Measurements from ENCODE around the gene NKD1.

NKD1 gene

GRCh38 chr16:50600582-50601283, 52.5 kb downstream of the NKD1 start:
- Histone ChIP-seq H3K4me3 (ENCODE audit: low read length) (no peak overlapping the region), H3K36me3 (ENCODE audit: control insufficient read depth, low read depth, low read length) (no peaks in the 10 kb centered on the region), H3K4me1 (ENCODE audit: control insufficient read depth, low read depth, low read length) (no peaks in the 10 kb centered on the region), H3K27me3 (ENCODE audit: control insufficient read depth, insufficient read depth, low read length) (no peaks in the 10 kb centered on the region), H3K9ac (ENCODE audit: low read length) (no peak overlapping the region), H3K9me3 (ENCODE audit: control insufficient read depth, low read depth, low read length) (no peaks in the 10 kb centered on the region), H3K27ac (ENCODE audit: low read length) (no peak overlapping the region)

DNA sequence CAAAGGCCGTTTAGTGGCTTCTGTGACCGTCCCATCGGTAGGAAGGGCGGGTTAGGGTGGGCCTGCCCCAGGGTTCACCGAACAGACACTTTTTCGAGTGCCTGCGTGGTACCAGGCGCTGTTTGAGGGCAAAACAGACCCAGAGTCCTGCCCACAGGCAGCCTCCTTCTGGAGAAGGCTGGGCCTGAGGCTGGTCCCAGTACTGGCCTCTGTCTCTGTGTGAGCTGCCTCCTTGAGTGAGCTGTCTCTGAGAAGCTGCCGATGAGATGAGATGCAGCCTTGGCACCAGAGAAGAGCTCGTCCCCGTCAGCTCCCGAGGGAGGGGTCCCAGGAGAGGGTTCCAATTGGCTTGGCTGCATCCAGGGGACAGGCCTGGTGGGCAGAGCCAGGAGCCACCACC, 53.1 kb downstream of the NKD1 start:
- Histone ChIP-seq H3K4me1 (ENCODE audit: control insufficient read depth, low read depth, low read length) (no peaks in the 10 kb centered on the region), H3K27ac (ENCODE audit: low read length) (no peak overlapping the region), H3K27me3 (ENCODE audit: control insufficient read depth, insufficient read depth, low read length) (no peaks in the 10 kb centered on the region), H3K36me3 (ENCODE audit: control insufficient read depth, low read depth, low read length) (no peaks in the 10 kb centered on the region), H3K9me3 (ENCODE audit: control insufficient read depth, low read depth, low read length) (no peaks in the 10 kb centered on the region), H3K9ac (ENCODE audit: low read length) (no peak overlapping the region), H3K4me3 (ENCODE audit: low read length) (no peak overlapping the region)

- H3K27me3 ChIP-seq (ENCODE audit: control insufficient read depth, insufficient read depth, low read length): no peaks in the 10 kb centered on the region
- H3K27ac ChIP-seq (ENCODE audit: low read length): no peak overlapping the region
- H3K4me3 ChIP-seq (ENCODE audit: low read length): no peak overlapping the region
- H3K9ac ChIP-seq (ENCODE audit: low read length): no peak overlapping the region
- no peaks in the 10 kb centered on the region for H3K9me3 ChIP-seq (ENCODE audit: control insufficient read depth, low read depth, low read length)
- no peaks in the 10 kb centered on the region for H3K36me3 ChIP-seq (ENCODE audit: control insufficient read depth, low read depth, low read length)
- H3K4me1 ChIP-seq (ENCODE audit: control insufficient read depth, low read depth, low read length): peaks cover 5% of the 10 kb centered on the region
Measured at GRCh38 chr16:50602126-50602525, 53.9 kb downstream of the NKD1 start.

- no peak overlapping the region for H3K9ac ChIP-seq (ENCODE audit: low read length)
- no peaks in the 10 kb centered on the region for H3K9me3 ChIP-seq (ENCODE audit: control insufficient read depth, low read depth, low read length)
- H3K36me3 ChIP-seq (ENCODE audit: control insufficient read depth, low read depth, low read length): no peaks in the 10 kb centered on the region
- H3K27ac ChIP-seq (ENCODE audit: low read length): no peak overlapping the region
- peaks cover 6% of the 10 kb centered on the region for H3K4me1 ChIP-seq (ENCODE audit: control insufficient read depth, low read depth, low read length)
- no peak overlapping the region for H3K4me3 ChIP-seq (ENCODE audit: low read length)
- H3K27me3 ChIP-seq (ENCODE audit: control insufficient read depth, insufficient read depth, low read length): no peaks in the 10 kb centered on the region
Measured at GRCh38 chr16:50602531-50603205, 54.5 kb downstream of the NKD1 start.

DNA sequence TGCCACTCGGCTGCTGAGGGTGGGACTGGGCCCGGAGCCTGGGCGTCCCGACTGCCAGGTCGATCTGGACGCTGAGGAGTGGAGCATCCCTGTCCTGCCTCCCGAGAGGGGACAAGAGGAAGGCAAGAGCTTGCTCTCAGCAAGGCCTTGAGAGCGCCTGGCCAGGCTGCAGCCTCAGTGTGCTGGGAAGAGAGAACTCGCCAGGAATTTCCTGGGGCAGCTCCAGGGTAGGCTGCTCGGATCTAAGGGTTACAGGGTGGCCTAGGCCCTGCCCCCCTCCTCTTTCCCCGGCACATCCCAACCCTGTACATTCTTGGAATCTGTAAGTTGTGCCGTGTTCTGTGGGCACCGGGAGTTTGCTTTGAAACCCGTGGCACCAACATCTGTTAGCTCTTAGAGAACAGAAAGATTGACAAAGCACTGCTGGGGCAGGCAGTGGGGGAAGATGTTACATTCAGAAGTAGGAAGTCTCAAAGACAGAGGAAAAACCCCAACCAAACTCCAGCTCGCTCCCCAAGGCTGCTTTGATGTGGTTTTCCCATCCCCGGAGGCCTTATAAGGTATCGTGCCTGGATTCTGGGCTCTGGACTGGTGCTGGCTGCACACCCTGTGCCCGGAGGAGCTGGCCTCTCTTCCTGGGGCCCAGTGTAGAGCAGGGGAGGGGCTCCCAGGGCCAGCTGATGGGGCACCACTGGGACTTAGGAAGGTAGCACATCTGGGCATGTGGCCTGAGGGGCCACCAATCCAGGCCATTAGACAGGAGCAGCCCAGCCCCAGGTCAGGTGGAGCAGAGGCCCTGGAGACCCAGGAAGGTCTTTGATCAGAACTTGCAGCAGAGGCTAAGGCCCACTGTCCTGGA, 55.2 kb downstream of the NKD1 start:
- H3K27ac ChIP-seq (ENCODE audit: low read length): no peak overlapping the region
- peaks cover 6% of the 10 kb centered on the region for H3K4me1 ChIP-seq (ENCODE audit: control insufficient read depth, low read depth, low read length)
- no peaks in the 10 kb centered on the region for H3K27me3 ChIP-seq (ENCODE audit: control insufficient read depth, insufficient read depth, low read length)
- no peaks in the 10 kb centered on the region for H3K9me3 ChIP-seq (ENCODE audit: control insufficient read depth, low read depth, low read length)
- H3K36me3 ChIP-seq (ENCODE audit: control insufficient read depth, low read depth, low read length): no peaks in the 10 kb centered on the region
- H3K4me3 ChIP-seq (ENCODE audit: low read length): no peak overlapping the region
- no peak overlapping the region for H3K9ac ChIP-seq (ENCODE audit: low read length)

DNA sequence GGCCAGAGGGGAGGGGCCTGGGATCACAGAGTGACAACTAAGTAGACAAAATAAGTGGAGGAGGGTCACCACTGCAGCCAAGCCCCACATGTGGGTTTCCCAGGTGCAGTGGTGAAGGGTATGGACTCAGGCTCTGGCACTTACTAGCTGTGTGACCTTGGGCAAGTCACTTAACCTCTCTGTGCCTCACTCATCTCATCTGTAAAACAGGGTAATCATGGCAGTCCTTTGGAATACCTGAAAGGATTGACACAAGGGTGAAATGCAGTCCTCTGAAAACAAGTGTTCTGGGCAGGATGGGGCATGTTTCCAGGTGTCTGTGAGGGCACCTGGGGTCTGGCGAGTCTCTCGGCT, 55.8 kb downstream of the NKD1 start:
- Histone ChIP-seq H3K27ac (ENCODE audit: low read length) (no peak overlapping the region), H3K36me3 (ENCODE audit: control insufficient read depth, low read depth, low read length) (no peaks in the 10 kb centered on the region), H3K9me3 (ENCODE audit: control insufficient read depth, low read depth, low read length) (no peaks in the 10 kb centered on the region), H3K4me3 (ENCODE audit: low read length) (no peak overlapping the region), H3K4me1 (ENCODE audit: control insufficient read depth, low read depth, low read length) (peaks cover 6% of the 10 kb centered on the region), H3K9ac (ENCODE audit: low read length) (no peak overlapping the region), H3K27me3 (ENCODE audit: control insufficient read depth, insufficient read depth, low read length) (no peaks in the 10 kb centered on the region)

GRCh38 chr16:50604610-50605009, 56.4 kb downstream of the NKD1 start:
- Histone ChIP-seq H3K4me1 (ENCODE audit: control insufficient read depth, low read depth, low read length) (peaks cover 6% of the 10 kb centered on the region), H3K36me3 (ENCODE audit: control insufficient read depth, low read depth, low read length) (no peaks in the 10 kb centered on the region), H3K27me3 (ENCODE audit: control insufficient read depth, insufficient read depth, low read length) (no peaks in the 10 kb centered on the region), H3K4me3 (ENCODE audit: low read length) (no peak overlapping the region), H3K9ac (ENCODE audit: low read length) (no peak overlapping the region), H3K27ac (ENCODE audit: low read length) (no peak overlapping the region), H3K9me3 (ENCODE audit: control insufficient read depth, low read depth, low read length) (no peaks in the 10 kb centered on the region)

DNA sequence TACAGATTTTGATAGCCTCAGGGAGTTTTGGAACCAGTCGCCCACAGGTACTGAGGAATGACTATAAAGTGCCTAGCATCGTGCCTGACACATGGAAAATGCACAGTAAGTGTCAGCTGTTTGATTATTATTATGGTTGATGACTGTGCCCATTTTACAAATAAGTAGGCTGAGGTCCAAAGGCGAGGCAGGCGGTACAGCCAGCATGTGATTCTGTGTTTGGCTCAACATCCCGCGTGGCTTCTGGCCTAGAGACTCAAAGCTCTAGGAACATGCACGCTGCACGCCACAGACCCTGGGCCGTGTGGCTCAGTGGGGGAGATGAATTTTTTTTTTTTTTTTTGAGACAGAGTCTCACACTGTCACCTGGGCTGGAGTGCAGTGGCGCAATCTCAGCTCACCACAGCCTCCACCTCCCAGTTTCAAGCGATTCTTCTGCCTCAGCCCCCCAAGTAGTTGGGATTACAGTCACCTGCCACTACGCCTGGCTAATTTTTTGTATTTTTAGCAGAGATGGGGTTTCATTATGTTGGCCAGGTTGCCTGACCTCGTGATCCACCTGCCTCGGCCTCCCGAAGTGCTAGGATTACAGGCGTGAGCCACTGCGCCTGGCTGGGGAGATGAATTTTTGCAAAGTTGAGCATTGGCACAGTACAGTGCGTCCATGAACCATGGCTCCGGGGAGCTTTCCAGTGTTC, 57.7 kb downstream of the NKD1 start:
- Histone ChIP-seq H3K27ac (ENCODE audit: low read length) (no peak overlapping the region), H3K27me3 (ENCODE audit: control insufficient read depth, insufficient read depth, low read length) (no peaks in the 10 kb centered on the region), H3K36me3 (ENCODE audit: control insufficient read depth, low read depth, low read length) (no peaks in the 10 kb centered on the region), H3K4me3 (ENCODE audit: low read length) (no peak overlapping the region), H3K9ac (ENCODE audit: low read length) (no peak overlapping the region), H3K4me1 (ENCODE audit: control insufficient read depth, low read depth, low read length) (peaks cover 14% of the 10 kb centered on the region), H3K9me3 (ENCODE audit: control insufficient read depth, low read depth, low read length) (no peaks in the 10 kb centered on the region)

- Histone ChIP-seq H3K9ac (ENCODE audit: low read length) (no peak overlapping the region), H3K27me3 (ENCODE audit: control insufficient read depth, insufficient read depth, low read length) (no peaks in the 10 kb centered on the region), H3K9me3 (ENCODE audit: control insufficient read depth, low read depth, low read length) (no peaks in the 10 kb centered on the region), H3K27ac (ENCODE audit: low read length) (no peak overlapping the region), H3K36me3 (ENCODE audit: control insufficient read depth, low read depth, low read length) (no peaks in the 10 kb centered on the region), H3K4me1 (ENCODE audit: control insufficient read depth, low read depth, low read length) (peaks cover 14% of the 10 kb centered on the region), H3K4me3 (ENCODE audit: low read length) (no peak overlapping the region)
Measured at GRCh38 chr16:50606431-50607050, 58.3 kb downstream of the NKD1 start.

DNA sequence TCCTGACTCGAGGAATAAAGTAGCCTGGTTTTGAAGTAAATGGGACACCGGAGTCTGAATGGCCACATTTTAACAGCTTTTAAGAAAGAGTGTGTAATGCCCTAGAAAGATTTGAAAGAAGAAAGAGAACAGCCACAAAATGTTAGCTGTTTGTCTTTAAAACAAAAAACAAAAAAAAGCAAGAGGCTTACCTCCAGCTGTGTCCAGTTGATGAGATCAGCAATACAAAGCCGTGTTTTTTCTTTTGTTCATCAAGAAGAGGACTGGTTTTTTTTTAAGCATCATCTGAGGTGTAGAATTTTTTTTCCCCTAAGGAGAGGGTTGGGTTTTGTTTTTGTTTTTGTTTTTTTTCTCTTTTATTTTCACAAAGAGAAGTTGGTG, 58.8 kb downstream of the NKD1 start:
- Histone ChIP-seq H3K4me1 (ENCODE audit: control insufficient read depth, low read depth, low read length) (peaks cover 14% of the 10 kb centered on the region), H3K4me3 (ENCODE audit: low read length) (no peak overlapping the region), H3K9me3 (ENCODE audit: control insufficient read depth, low read depth, low read length) (no peaks in the 10 kb centered on the region), H3K27ac (ENCODE audit: low read length) (no peak overlapping the region), H3K9ac (ENCODE audit: low read length) (no peak overlapping the region), H3K36me3 (ENCODE audit: control insufficient read depth, low read depth, low read length) (no peaks in the 10 kb centered on the region), H3K27me3 (ENCODE audit: control insufficient read depth, insufficient read depth, low read length) (no peaks in the 10 kb centered on the region)

GRCh38 chr16:50607447-50607846, 59.3 kb downstream of the NKD1 start:
- H3K4me1 ChIP-seq (ENCODE audit: control insufficient read depth, low read depth, low read length): peaks cover 14% of the 10 kb centered on the region
- H3K9ac ChIP-seq (ENCODE audit: low read length): no peak overlapping the region
- H3K4me3 ChIP-seq (ENCODE audit: low read length): no peak overlapping the region
- H3K36me3 ChIP-seq (ENCODE audit: control insufficient read depth, low read depth, low read length): no peaks in the 10 kb centered on the region
- no peaks in the 10 kb centered on the region for H3K9me3 ChIP-seq (ENCODE audit: control insufficient read depth, low read depth, low read length)
- no peak overlapping the region for H3K27ac ChIP-seq (ENCODE audit: low read length)
- H3K27me3 ChIP-seq (ENCODE audit: control insufficient read depth, insufficient read depth, low read length): no peaks in the 10 kb centered on the region
